DOHH2 (cell line): Measurements from ENCODE around the gene CDK13.
"Not testable (repeated sequence)": the region's sequence is repeated elsewhere in the genome, so short reads cannot be mapped to it uniquely, and the experiment has no call there.

Experiments
- EZH2phosphoT487 ChIP-seq: fragments of 200-600 bp; sonication (generic); IDR thresholded peaks from 2 replicates; pipeline ENCODE4 v1.6.1; 2017; ENCODE audit warnings: borderline replicate concordance, mild to moderate bottlenecking, antibody characterized with exemption, low read length, moderate library complexity, mixed read lengths
- TF ChIP-seq, protein P1 (sequence below): fragments of 200-600 bp; sonication (generic); IDR thresholded peaks from one replicate; pipeline ENCODE4 v1.5.1; 2014; ENCODE audit warnings: antibody characterized with exemption, mild to moderate bottlenecking, low read depth, low read length; ENCODE audit not compliant: poor library complexity, severe bottlenecking

DNA sequence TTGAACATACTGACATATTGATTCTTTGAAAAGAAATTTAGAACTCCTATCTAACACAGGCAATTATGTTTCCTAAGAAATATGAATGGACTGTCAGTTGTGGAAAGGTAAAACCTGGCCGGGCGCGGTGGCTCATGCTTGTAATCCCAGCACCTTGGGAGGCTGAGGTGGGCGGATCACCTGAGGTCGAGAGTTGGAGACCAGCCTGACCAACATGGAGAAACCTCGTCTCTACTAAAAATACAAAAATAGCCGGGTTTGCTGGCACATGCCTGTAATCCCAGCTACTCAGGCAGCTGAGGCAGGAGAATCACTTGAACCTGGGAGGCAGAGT is 198.2 kb downstream of the CDK13 start:
- TF ChIP-seq, protein P1, sequence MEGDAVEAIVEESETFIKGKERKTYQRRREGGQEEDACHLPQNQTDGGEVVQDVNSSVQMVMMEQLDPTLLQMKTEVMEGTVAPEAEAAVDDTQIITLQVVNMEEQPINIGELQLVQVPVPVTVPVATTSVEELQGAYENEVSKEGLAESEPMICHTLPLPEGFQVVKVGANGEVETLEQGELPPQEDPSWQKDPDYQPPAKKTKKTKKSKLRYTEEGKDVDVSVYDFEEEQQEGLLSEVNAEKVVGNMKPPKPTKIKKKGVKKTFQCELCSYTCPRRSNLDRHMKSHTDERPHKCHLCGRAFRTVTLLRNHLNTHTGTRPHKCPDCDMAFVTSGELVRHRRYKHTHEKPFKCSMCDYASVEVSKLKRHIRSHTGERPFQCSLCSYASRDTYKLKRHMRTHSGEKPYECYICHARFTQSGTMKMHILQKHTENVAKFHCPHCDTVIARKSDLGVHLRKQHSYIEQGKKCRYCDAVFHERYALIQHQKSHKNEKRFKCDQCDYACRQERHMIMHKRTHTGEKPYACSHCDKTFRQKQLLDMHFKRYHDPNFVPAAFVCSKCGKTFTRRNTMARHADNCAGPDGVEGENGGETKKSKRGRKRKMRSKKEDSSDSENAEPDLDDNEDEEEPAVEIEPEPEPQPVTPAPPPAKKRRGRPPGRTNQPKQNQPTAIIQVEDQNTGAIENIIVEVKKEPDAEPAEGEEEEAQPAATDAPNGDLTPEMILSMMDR = not testable (repeated sequence)
- TF ChIP-seq EZH2phosphoT487 = not testable (repeated sequence)
